ENCODE data around the gene WDR82. TPM values are rescaled to one million over a fixed set of nuclear protein-coding genes. Genes with fewer than 3 reads are reported as not detected.

The WDR82 gene
- total RNA-seq, 1 experiment from 2014 or later = 44.5 TPM

- H3K9me2 ChIP-seq (ENCODE audit: insufficient read depth) = no peaks in the 10 kb centered on the region
- H3F3A ChIP-seq (ENCODE audit: insufficient read depth, low read depth) = peaks cover 14% of the 10 kb centered on the region; the same call in 1 of the 2 replicates
- H3K4me2 ChIP-seq = no peak overlapping the region
- TF ChIP-seq CTCF (conservative IDR thresholded peaks at IDR 0.05) = no peak
- H3K9me3 ChIP-seq (ENCODE audit: insufficient read depth, low read depth) = no peaks in the 10 kb centered on the region
- H3K79me2 ChIP-seq (ENCODE audit: low read depth) = no peaks in the 10 kb centered on the region
- H2AFZ ChIP-seq = no peak overlapping the region
- H3K4me3 ChIP-seq = no peak overlapping the region
- H3K27ac ChIP-seq = no peak overlapping the region
- DNase-seq = no peak
- H4K20me1 ChIP-seq (ENCODE audit: insufficient read depth) = no peaks in the 10 kb centered on the region
- peaks cover 24% of the 10 kb centered on the region for H3K4me1 ChIP-seq (replicated peaks; ENCODE audit: insufficient read depth)
- intact Hi-C loops (cut with micrococcal nuclease; ENCODE audit: unreplicated experiment) = no loop called here
- no peaks in the 10 kb centered on the region for H3K27me3 ChIP-seq (ENCODE audit: insufficient read depth, low read depth)
- CTCF ChIA-PET = interaction anchor here (0.8 kb wide), 1 partner anchor 274 kb away, joined by 3 read pairs; no protein-coding TSS in a partner anchor
- no TSS peak for BruUV-seq (replicated peaks)
- no peaks in the 10 kb centered on the region for H3K36me3 ChIP-seq (ENCODE audit: low read depth)
- POLR2A ChIA-PET (ENCODE audit: unreplicated experiment) = no interaction called here
These were observed 54.7 kb downstream of the WDR82 start for GRCh38 chr3:52223449-52224408.

- no peak for DNase-seq
- ChIA-PET POLR2A (ENCODE audit: unreplicated experiment) (no interaction called here), CTCF (interaction anchor here (0.6 kb wide), 1 partner anchor 23 kb away, joined by 4 read pairs; the partner anchor contains the start of gene PPM1M)
- no peak overlapping the region for H3K4me2 ChIP-seq
- H2AFZ ChIP-seq = no peak overlapping the region
- peaks cover 35% of the 10 kb centered on the region for H3K4me1 ChIP-seq (replicated peaks; ENCODE audit: insufficient read depth)
- H3K79me2 ChIP-seq (ENCODE audit: low read depth) = no peaks in the 10 kb centered on the region
- intact Hi-C loops (cut with micrococcal nuclease; ENCODE audit: unreplicated experiment) = no loop called here
- no peak overlapping the region for H3K27ac ChIP-seq
- H4K20me1 ChIP-seq (ENCODE audit: insufficient read depth) = no peaks in the 10 kb centered on the region
- no peaks in the 10 kb centered on the region for H3K27me3 ChIP-seq (ENCODE audit: insufficient read depth, low read depth)
- H3K9me3 ChIP-seq (ENCODE audit: insufficient read depth, low read depth) = no peaks in the 10 kb centered on the region
- H3F3A ChIP-seq (ENCODE audit: insufficient read depth, low read depth) = peaks cover 25% of the 10 kb centered on the region
- H3K36me3 ChIP-seq (ENCODE audit: low read depth) = no peaks in the 10 kb centered on the region
- BruUV-seq (replicated peaks) = no TSS peak
- TF ChIP-seq CTCF (conservative IDR thresholded peaks at IDR 0.05) (no peak), EZH2 (IDR thresholded peaks at IDR 0.05; ENCODE audit: low read depth) (no peak)
- H3K9me2 ChIP-seq (ENCODE audit: insufficient read depth) = no peaks in the 10 kb centered on the region
- H3K4me3 ChIP-seq = no peak overlapping the region
These were observed 55.9 kb downstream of the WDR82 start for GRCh38 chr3:52222319-52223221.

- POLR2A ChIA-PET (ENCODE audit: unreplicated experiment) = no interaction called here
- intact Hi-C loops (cut with micrococcal nuclease; ENCODE audit: unreplicated experiment) = no loop called here
- CTCF ChIA-PET = interaction anchor here (0.6 to 1.4 kb wide), 3 partner anchors 24 to 119 kb away, joined by 3 to 7 read pairs (median 4); partner anchors contain the start of gene PPM1M
These were observed 56.7 kb downstream of the WDR82 start for GRCh38 chr3:52221563-52222318.

More at GRCh38 chr3:52221563-52222318, 56.7 kb downstream of the WDR82 start:
- no peak for DNase-seq
- Histone ChIP-seq H2AFZ (no peak overlapping the region), H3K27ac (no peak overlapping the region), H4K20me1 (ENCODE audit: insufficient read depth) (no peaks in the 10 kb centered on the region), H3K4me2 (no peak overlapping the region), H3K79me2 (ENCODE audit: low read depth) (no peaks in the 10 kb centered on the region), H3K9me3 (ENCODE audit: insufficient read depth, low read depth) (no peaks in the 10 kb centered on the region), H3K36me3 (ENCODE audit: low read depth) (no peaks in the 10 kb centered on the region), H3K4me1 (replicated peaks; ENCODE audit: insufficient read depth) (peaks cover 40% of the 10 kb centered on the region), H3K27me3 (ENCODE audit: insufficient read depth, low read depth) (no peaks in the 10 kb centered on the region), H3K9me2 (ENCODE audit: insufficient read depth) (no peaks in the 10 kb centered on the region), H3F3A (ENCODE audit: insufficient read depth, low read depth) (peaks cover 31% of the 10 kb centered on the region), H3K4me3 (no peak overlapping the region)
- TF ChIP-seq EZH2 (IDR thresholded peaks at IDR 0.05; ENCODE audit: low read depth) = no peak
- no peak for TF ChIP-seq CTCF (conservative IDR thresholded peaks at IDR 0.05)
- no TSS peak for BruUV-seq (replicated peaks)
